Endothelial cell of umbilical vein (primary cell): Measurements from ENCODE around the gene CASKIN1.

Source experiments
- EZH2 ChIP-seq: IDR thresholded peaks from 2 replicates; pipeline ENCODE4 v1.6.1; 2012; ENCODE audit warnings: borderline replicate concordance, low read depth, mild to moderate bottlenecking, moderate library complexity, low read length, inconsistent platforms; ENCODE audit not compliant: severe bottlenecking
- MYC ChIP-seq: IDR thresholded peaks from one replicate; pipeline ENCODE4 v1.6.1; 2011; ENCODE audit warnings: mild to moderate bottlenecking, low read depth, low read length
- POLR2A ChIP-seq: IDR thresholded peaks from 2 replicates; pipeline ENCODE4 v1.6.1; 2012; ENCODE audit warnings: low read depth, mild to moderate bottlenecking, control low read depth, low read length
- POLR2AphosphoS5 ChIP-seq: IDR thresholded peaks from 2 replicates; pipeline ENCODE4 v1.6.1; 2012; ENCODE audit warnings: low read depth, mild to moderate bottlenecking, control low read depth, low read length, moderate library complexity; ENCODE audit not compliant: insufficient read depth
- TF ChIP-seq, protein P1 (sequence below), 2 donors: IDR thresholded peaks; 1 replicate in 1 of 2; 2 replicates in 1 of 2; pipeline ENCODE4 v1.5.1; 2011; ENCODE audit warnings: low read length in 2 of 2, mild to moderate bottlenecking in 2 of 2, moderate library complexity in 2 of 2, control low read depth in 1 of 2, inconsistent platforms in 1 of 2, low read depth in 1 of 2; ENCODE audit not compliant: insufficient read depth in 1 of 2; ENCODE audit errors: extremely low read depth in 1 of 2

DNA sequence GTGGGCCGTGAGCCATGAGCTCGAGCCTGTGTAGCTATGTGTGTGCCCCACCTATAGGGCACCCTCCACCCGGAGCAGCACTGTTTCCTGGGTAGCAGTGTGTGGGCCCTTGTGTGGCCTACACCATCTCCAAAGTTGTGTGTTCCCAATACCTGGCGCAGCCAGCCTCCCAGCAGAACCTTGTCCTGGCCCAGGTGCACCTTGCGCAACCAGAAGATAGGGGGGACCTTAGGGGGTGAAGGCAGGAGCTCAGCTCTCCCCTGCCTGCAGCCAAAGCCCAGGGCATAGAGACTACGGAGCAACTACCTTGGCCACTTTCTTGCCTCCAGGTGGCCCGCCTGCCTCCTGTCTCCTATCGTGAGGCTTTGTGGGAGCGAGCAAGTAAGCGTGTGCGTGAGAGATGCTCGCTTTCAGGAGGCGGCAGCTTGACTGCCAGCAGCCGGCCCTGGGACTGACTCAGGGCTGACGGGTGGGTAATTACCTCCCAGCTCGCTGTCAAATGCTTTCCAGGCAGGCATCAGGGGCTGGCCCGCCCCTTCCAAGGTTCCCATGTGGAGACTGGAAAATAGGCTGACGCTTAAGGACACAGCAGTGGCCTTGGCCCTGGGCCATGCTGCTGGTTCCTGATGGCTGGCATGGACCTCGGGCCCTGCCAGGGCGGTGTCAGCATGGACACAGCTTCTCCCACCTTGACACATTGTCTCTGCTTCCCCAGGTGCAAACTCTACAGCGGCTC is 21.8 kb downstream of the CASKIN1 start:
- TF ChIP-seq, protein P1, sequence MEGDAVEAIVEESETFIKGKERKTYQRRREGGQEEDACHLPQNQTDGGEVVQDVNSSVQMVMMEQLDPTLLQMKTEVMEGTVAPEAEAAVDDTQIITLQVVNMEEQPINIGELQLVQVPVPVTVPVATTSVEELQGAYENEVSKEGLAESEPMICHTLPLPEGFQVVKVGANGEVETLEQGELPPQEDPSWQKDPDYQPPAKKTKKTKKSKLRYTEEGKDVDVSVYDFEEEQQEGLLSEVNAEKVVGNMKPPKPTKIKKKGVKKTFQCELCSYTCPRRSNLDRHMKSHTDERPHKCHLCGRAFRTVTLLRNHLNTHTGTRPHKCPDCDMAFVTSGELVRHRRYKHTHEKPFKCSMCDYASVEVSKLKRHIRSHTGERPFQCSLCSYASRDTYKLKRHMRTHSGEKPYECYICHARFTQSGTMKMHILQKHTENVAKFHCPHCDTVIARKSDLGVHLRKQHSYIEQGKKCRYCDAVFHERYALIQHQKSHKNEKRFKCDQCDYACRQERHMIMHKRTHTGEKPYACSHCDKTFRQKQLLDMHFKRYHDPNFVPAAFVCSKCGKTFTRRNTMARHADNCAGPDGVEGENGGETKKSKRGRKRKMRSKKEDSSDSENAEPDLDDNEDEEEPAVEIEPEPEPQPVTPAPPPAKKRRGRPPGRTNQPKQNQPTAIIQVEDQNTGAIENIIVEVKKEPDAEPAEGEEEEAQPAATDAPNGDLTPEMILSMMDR (IDR thresholded peaks at IDR 0.05; ENCODE audit: extremely low read depth in 1 of 2, insufficient read depth in 1 of 2, low read depth in 1 of 2, low read length in 2 of 2) = no peak
- TF ChIP-seq POLR2AphosphoS5 (no peak), EZH2 (no peak), POLR2A (no peak), MYC (no peak)
